Parathyroid adenoma (tissue), 2 donors: ENCODE data around the gene FBN2.
A peak's percentile ranks its signal among the peaks of the same experiment; 100 is the strongest.

Source experiments
- H2AFZ ChIP-seq: fragments of 300-600 bp; sonication (generic); one replicate; pipeline ENCODE4 v1.7.0; 2017; ENCODE audit warnings: antibody characterized with exemption, mild to moderate bottlenecking
- H3K27ac ChIP-seq: fragments of 300-600 bp; sonication (generic); one replicate; pipeline ENCODE4 v1.7.0; 2017
- H3K27me3 ChIP-seq: fragments of 300-600 bp; sonication (generic); one replicate; pipeline ENCODE4 v1.7.0; 2017; ENCODE audit warnings: low read length; ENCODE audit not compliant: control insufficient read depth, insufficient read depth
- H3K36me3 ChIP-seq: fragments of 300-600 bp; sonication (generic); one replicate; pipeline ENCODE4 v1.7.0; 2017; ENCODE audit warnings: low read length; ENCODE audit not compliant: control insufficient read depth, insufficient read depth
- H3K4me1 ChIP-seq: fragments of 300-600 bp; sonication (generic); one replicate; pipeline ENCODE4 v1.7.0; 2017; ENCODE audit warnings: control low read depth
- H3K4me2 ChIP-seq: fragments of 300-600 bp; sonication (generic); one replicate; pipeline ENCODE4 v1.7.0; 2017; ENCODE audit warnings: low read length
- H3K4me3 ChIP-seq: fragments of 300-600 bp; sonication (generic); one replicate; pipeline ENCODE4 v1.7.0; 2017; ENCODE audit warnings: low read depth, low read length
- H3K79me2 ChIP-seq: fragments of 300-600 bp; sonication (generic); one replicate; pipeline ENCODE4 v1.7.0; 2017; ENCODE audit warnings: control low read depth
- H3K9ac ChIP-seq: fragments of 300-600 bp; sonication (generic); one replicate; pipeline ENCODE4 v1.7.0; 2017; ENCODE audit warnings: mild to moderate bottlenecking
- H3K9me3 ChIP-seq: fragments of 300-600 bp; sonication (generic); one replicate; pipeline ENCODE4 v1.7.0; 2017; ENCODE audit warnings: low read length; ENCODE audit not compliant: control insufficient read depth
- CTCF ChIP-seq: fragments of 300-600 bp; sonication (generic); IDR thresholded peaks from one replicate; pipeline ENCODE4 v1.7.0; 2017; ENCODE audit warnings: antibody characterized with exemption, mild to moderate bottlenecking
- donor health status: primary hyperparathyroidism.

Gene FBN2

GRCh38 chr5:128216860-128217531 is 321.0 kb downstream of the FBN2 start:
- H3K27me3 ChIP-seq, result no peaks in the 10 kb centered on the region
- H3K9me3 ChIP-seq, result no peaks in the 10 kb centered on the region
- no peak for TF ChIP-seq CTCF
- H3K36me3 ChIP-seq, result no peaks in the 10 kb centered on the region
- H3K4me3 ChIP-seq, result no peak overlapping the region
- H3K79me2 ChIP-seq, result no peaks in the 10 kb centered on the region
- H2AFZ ChIP-seq, result no peak overlapping the region
- no peaks in the 10 kb centered on the region for H3K4me1 ChIP-seq
- H3K4me2 ChIP-seq, result no peak overlapping the region
- no peak overlapping the region for H3K9ac ChIP-seq
- no peak overlapping the region for H3K27ac ChIP-seq

GRCh38 chr5:128216285-128216684 is 321.8 kb downstream of the FBN2 start:
- Histone ChIP-seq H3K4me2 (no peak overlapping the region), H3K27ac (no peak overlapping the region), H3K9me3 (no peaks in the 10 kb centered on the region), H3K4me3 (no peak overlapping the region), H3K9ac (no peak overlapping the region), H3K79me2 (no peaks in the 10 kb centered on the region), H3K27me3 (no peaks in the 10 kb centered on the region), H3K36me3 (no peaks in the 10 kb centered on the region), H3K4me1 (no peaks in the 10 kb centered on the region), H2AFZ (no peak overlapping the region)
- TF ChIP-seq CTCF, result no peak

- Histone ChIP-seq H3K4me2 (no peak overlapping the region), H3K9ac (no peak overlapping the region), H3K9me3 (no peaks in the 10 kb centered on the region), H3K27ac (no peak overlapping the region), H3K4me1 (no peaks in the 10 kb centered on the region), H3K27me3 (no peaks in the 10 kb centered on the region), H3K4me3 (no peak overlapping the region), H3K36me3 (no peaks in the 10 kb centered on the region), H3K79me2 (no peaks in the 10 kb centered on the region), H2AFZ (no peak overlapping the region)
- no peak for TF ChIP-seq CTCF
These were observed 324.2 kb downstream of the FBN2 start for GRCh38 chr5:128213833-128214232.

GRCh38 chr5:128213340-128213739 is 324.7 kb downstream of the FBN2 start:
- peak; percentile 47 for TF ChIP-seq CTCF
- Histone ChIP-seq H3K4me2 (no peak overlapping the region), H3K79me2 (no peaks in the 10 kb centered on the region), H3K4me3 (no peak overlapping the region), H3K27me3 (no peaks in the 10 kb centered on the region), H3K4me1 (no peaks in the 10 kb centered on the region), H3K27ac (no peak overlapping the region), H2AFZ (no peak overlapping the region), H3K36me3 (no peaks in the 10 kb centered on the region), H3K9ac (no peak overlapping the region), H3K9me3 (no peaks in the 10 kb centered on the region)

GRCh38 chr5:128212191-128212806 is 325.7 kb downstream of the FBN2 start:
- no peaks in the 10 kb centered on the region for H3K4me1 ChIP-seq

More at GRCh38 chr5:128212191-128212806, 325.7 kb downstream of the FBN2 start:
- TF ChIP-seq CTCF, result no peak
- H3K36me3 ChIP-seq, result no peaks in the 10 kb centered on the region
- H3K4me3 ChIP-seq, result no peak overlapping the region
- H3K79me2 ChIP-seq, result no peaks in the 10 kb centered on the region
- H2AFZ ChIP-seq, result no peak overlapping the region
- no peak overlapping the region for H3K9ac ChIP-seq
- no peak overlapping the region for H3K27ac ChIP-seq
- H3K9me3 ChIP-seq, result no peaks in the 10 kb centered on the region
- no peak overlapping the region for H3K4me2 ChIP-seq
- H3K27me3 ChIP-seq, result no peaks in the 10 kb centered on the region
